H1 (cell line): ENCODE results near the gene NCAPG2. TPM values are rescaled to one million over a fixed set of nuclear protein-coding genes. Genes with fewer than 3 reads are reported as not detected.

Experiments used
- CTCF ChIA-PET: fragments of 300-600 bp; sonication (Branson Sonifier 250); formaldehyde crosslinking; loops from one replicate; lab custom pipeline; 2021; ENCODE audit not compliant: partially characterized antibody; lab: Charles Lee
- POLR2A ChIA-PET: fragments of 300-600 bp; sonication (Branson Sonifier 250); formaldehyde crosslinking; loops from one replicate; lab custom pipeline; 2021; ENCODE audit warnings: inconsistent platforms; ENCODE audit not compliant: partially characterized antibody; lab: Charles Lee
- DNase-seq, 2 experiments: peaks; one replicate each; pipeline versions ENCODE4 v3.0.0 to v3.0.0-alpha.2; 2010 to 2022; ENCODE audit warnings: low spot score in 2 of 2, low read depth in 1 of 2, mixed read lengths in 1 of 2
- FAIRE-seq: peaks from 2 replicates; lab custom pipeline; 2011; peaks lifted over from hg19 to GRCh38; lab: Jason Lieb, UNC
- H2AFZ ChIP-seq: 2 replicates; pipeline ENCODE4 v1.8.1; 2012; ENCODE audit warnings: low read length, inconsistent platforms
- H2AK5ac ChIP-seq: 2 replicates; pipeline ENCODE4 v1.6.1; 2013; ENCODE audit warnings: low read depth, low read length
- H2BK120ac ChIP-seq: replicated peaks from 2 replicates; pipeline ENCODE3; 2013; ENCODE audit warnings: low read depth, low read length, inconsistent platforms
- H2BK12ac ChIP-seq: 2 replicates; pipeline ENCODE4 v1.6.1; 2013; ENCODE audit warnings: low read depth, low read length
- H2BK15ac ChIP-seq: 2 replicates; pipeline ENCODE4 v1.6.1; 2013; ENCODE audit warnings: low read length
- H2BK20ac ChIP-seq: 2 replicates; pipeline ENCODE4 v1.6.1; 2013; ENCODE audit warnings: low read length
- H2BK5ac ChIP-seq: 2 replicates; pipeline ENCODE4 v1.6.1; 2013; ENCODE audit warnings: low read depth, low read length
- H3K14ac ChIP-seq: 2 replicates; pipeline ENCODE4 v1.6.1; 2013; ENCODE audit warnings: inconsistent platforms; ENCODE audit not compliant: insufficient read length
- H3K18ac ChIP-seq: 2 replicates; pipeline ENCODE4 v1.6.1; 2013; ENCODE audit warnings: low read length; ENCODE audit errors: extremely low read depth
- H3K23ac ChIP-seq: 2 replicates; pipeline ENCODE4 v1.6.1; 2013; ENCODE audit warnings: inconsistent platforms; ENCODE audit not compliant: insufficient read length
- H3K23me2 ChIP-seq: 2 replicates; pipeline ENCODE4 v1.6.1; 2013; ENCODE audit warnings: low read depth, low read length
- H3K27ac ChIP-seq: 2 replicates; pipeline ENCODE4 v1.6.1; 2011; ENCODE audit warnings: low read depth, low read length, inconsistent platforms
- H3K27me3 ChIP-seq, 4 experiments: replicated peaks in 1 of 4; 1 replicate in 1 of 4; 2 replicates in 3 of 4; pipeline versions ENCODE4 v1.6.1 to v1.8.1; 2011 to 2013; ENCODE audit warnings: low read length in 3 of 4, mild to moderate bottlenecking in 3 of 4, inconsistent platforms in 2 of 4, mixed read lengths in 2 of 4, moderate library complexity in 1 of 4; ENCODE audit not compliant: control insufficient read depth in 3 of 4, insufficient read depth in 3 of 4; ENCODE audit errors: extremely low read depth in 1 of 4
- H3K36me3 ChIP-seq, 4 experiments: 2 replicates each; pipeline versions ENCODE4 v1.6.1 to v1.8.1; 2011 to 2013; ENCODE audit warnings: mild to moderate bottlenecking in 4 of 4, low read length in 3 of 4, moderate library complexity in 2 of 4, control low read depth in 1 of 4, inconsistent platforms in 1 of 4; ENCODE audit not compliant: insufficient read depth in 4 of 4, control insufficient read depth in 2 of 4
- H3K4ac ChIP-seq: replicated peaks from 2 replicates; pipeline ENCODE3; 2013; ENCODE audit warnings: low read length, low read depth, mixed read lengths, inconsistent platforms; ENCODE audit not compliant: insufficient read length
- H3K4me1 ChIP-seq, 4 experiments: replicated peaks in 1 of 4; 1 replicate in 1 of 4; 2 replicates in 3 of 4; pipeline versions ENCODE4 v1.6.1 to v1.8.1; 2011 to 2013; ENCODE audit warnings: low read length in 3 of 4, inconsistent platforms in 2 of 4, mixed read lengths in 1 of 4; ENCODE audit not compliant: insufficient read depth in 4 of 4, control insufficient read depth in 3 of 4
- H3K4me2 ChIP-seq, 2 experiments: 2 replicates each; pipeline versions ENCODE4 v1.6.1 to v1.8.1; 2011 to 2013; ENCODE audit warnings: low read depth in 2 of 2, low read length in 2 of 2, control low read depth in 1 of 2, inconsistent platforms in 1 of 2, mild to moderate bottlenecking in 1 of 2; ENCODE audit not compliant: insufficient read depth in 1 of 2
- H3K4me3 ChIP-seq, 4 experiments: fragments of 200-600, 300-600 bp in 1 of 4; sonication (generic), shearing (Covaris generic), sonication (Bioruptor Twin) in 1 of 4; 2 replicates each; pipeline versions ENCODE4 v1.5.1 to v1.8.1; 2011 to 2016; ENCODE audit warnings: low read length in 4 of 4, low read depth in 3 of 4, control low read depth in 2 of 4, inconsistent platforms in 2 of 4, mild to moderate bottlenecking in 2 of 4, mixed read lengths in 1 of 4, moderate library complexity in 1 of 4; ENCODE audit not compliant: insufficient read depth in 2 of 4; ENCODE audit errors: extremely low read depth in 1 of 4
- H3K56ac ChIP-seq: replicated peaks from 2 replicates; pipeline ENCODE3; 2013; ENCODE audit warnings: low read depth, mild to moderate bottlenecking, mixed read lengths, low read length, inconsistent platforms; ENCODE audit not compliant: insufficient read length
- H3K79me1 ChIP-seq: 2 replicates; pipeline ENCODE4 v1.6.1; 2013; ENCODE audit warnings: low read depth, low read length, control low read depth
- H3K79me2 ChIP-seq, 2 experiments: 2 replicates each; pipeline versions ENCODE4 v1.6.1 to v1.8.1; 2012 to 2013; ENCODE audit warnings: low read length in 2 of 2, mild to moderate bottlenecking in 2 of 2, inconsistent platforms in 1 of 2; ENCODE audit not compliant: insufficient read depth in 2 of 2, control insufficient read depth in 1 of 2
- H3K9ac ChIP-seq, 4 experiments: replicated peaks in 1 of 4; 1 replicate in 1 of 4; 2 replicates in 3 of 4; pipeline versions ENCODE4 v1.6.1 to v1.8.1; 2011 to 2013; ENCODE audit warnings: low read depth in 3 of 4, low read length in 3 of 4, control low read depth in 2 of 4, mild to moderate bottlenecking in 2 of 4, moderate library complexity in 2 of 4, inconsistent platforms in 1 of 4; ENCODE audit errors: extremely low read depth in 1 of 4
- H3K9me3 ChIP-seq, 2 experiments: 2 replicates each; pipeline versions ENCODE4 v1.6.1 to v1.8.1; 2012 to 2013; ENCODE audit warnings: mild to moderate bottlenecking in 2 of 2, moderate library complexity in 2 of 2, control low read depth in 1 of 2, inconsistent platforms in 1 of 2, low read depth in 1 of 2, low read length in 1 of 2, mixed read lengths in 1 of 2; ENCODE audit not compliant: insufficient read depth in 2 of 2
- H4K20me1 ChIP-seq, 2 experiments: replicated peaks in 1 of 2; 2 replicates each; pipeline versions ENCODE3 to v1.8.1; 2011 to 2013; ENCODE audit warnings: inconsistent platforms in 2 of 2, low read length in 2 of 2, mild to moderate bottlenecking in 1 of 2; ENCODE audit not compliant: insufficient read depth in 2 of 2, control insufficient read depth in 1 of 2
- H4K5ac ChIP-seq: 2 replicates; pipeline ENCODE4 v1.6.1; 2013; ENCODE audit warnings: low read length, low read depth, mixed read lengths, inconsistent platforms; ENCODE audit not compliant: insufficient read length
- H4K8ac ChIP-seq: 2 replicates; pipeline ENCODE4 v1.8.0; 2013; ENCODE audit warnings: mild to moderate bottlenecking, moderate library complexity, low read length, inconsistent platforms; ENCODE audit not compliant: insufficient read depth; ENCODE audit errors: extremely low read depth
- H4K91ac ChIP-seq: replicated peaks from 2 replicates; pipeline ENCODE3; 2013; ENCODE audit warnings: low read length, mixed read lengths, inconsistent platforms; ENCODE audit not compliant: insufficient read length
- CBX5 ChIP-seq: fragments of 300-800, 300-1000 bp; sonication (generic); IDR thresholded peaks from 2 replicates; pipeline ENCODE4 v1.7.1; 2016; ENCODE audit warnings: antibody characterized with exemption, low read length, low read depth
- CBX8 ChIP-seq: fragments of 300-800, 300-1000 bp; sonication (generic); IDR thresholded peaks from 2 replicates; pipeline ENCODE4 v1.7.1; 2016; ENCODE audit warnings: low read depth, low read length, borderline replicate concordance
- CTCF ChIP-seq, 3 experiments: IDR thresholded peaks; 1 replicate in 2 of 3; 2 replicates in 1 of 3; pipeline versions ENCODE4 v1.5.1 to v1.6.1; 2011; ENCODE audit warnings: low read length in 3 of 3, mild to moderate bottlenecking in 3 of 3, inconsistent platforms in 2 of 3, low read depth in 1 of 3, moderate library complexity in 1 of 3; ENCODE audit not compliant: insufficient read depth in 1 of 3; ENCODE audit errors: control extremely low read depth in 1 of 3
- EGR1 ChIP-seq: IDR thresholded peaks from 2 replicates; pipeline ENCODE4 v1.6.1; 2011; ENCODE audit warnings: low read depth, low read length, borderline replicate concordance
- HDAC2 ChIP-seq, 2 experiments: fragments of 300-600 bp in 1 of 2; sonication (generic) in 1 of 2; IDR thresholded peaks; 2 replicates each; pipeline ENCODE4 v1.6.1; 2011 to 2012; ENCODE audit warnings: low read depth in 2 of 2, low read length in 2 of 2, mild to moderate bottlenecking in 2 of 2, moderate library complexity in 2 of 2, borderline replicate concordance in 1 of 2, inconsistent platforms in 1 of 2
- KDM1A ChIP-seq: fragments of 200-600, 300-600 bp; sonication (generic); IDR thresholded peaks from 2 replicates; pipeline ENCODE4 v1.7.1; 2016; ENCODE audit warnings: mild to moderate bottlenecking, low read length, borderline replicate concordance
- SIRT6 ChIP-seq: IDR thresholded peaks from one replicate; pipeline ENCODE4 v1.7.1; 2012; ENCODE audit warnings: low read length, inconsistent platforms
- WGBS, 2 experiments: shearing (Covaris generic) in 1 of 2; methylation state at CpG; one replicate each; pipeline versions ENCODE4 v1.1.6 to v1.1.7; 2013 to 2015; ENCODE audit warnings: low lambda C conversion rate in 2 of 2, mixed read lengths in 2 of 2, inconsistent platforms in 1 of 2, low coverage in 1 of 2, missing lambda C conversion rate in 1 of 2; ENCODE audit not compliant: insufficient replicate concordance in 2 of 2, insufficient coverage in 1 of 2, insufficient read length in 1 of 2; ENCODE audit errors: extremely low coverage in 1 of 2, missing lambda C conversion rate in 1 of 2; 5-methylcytosine and 5-hydroxymethylcytosine counted together
- polyA plus RNA-seq, 7 experiments: library from polyadenylated mRNA; depleted of rRNA in 3 of 7; stranded (reverse) in 5 of 7; unstranded in 2 of 7; fragments of >200 nt in 5 of 7; fragments of 200-250 nt in 2 of 7; gene quantifications; 1 replicate in 5 of 7; 2 replicates in 1 of 7; 4 replicates in 1 of 7; pipeline versions ENCODE4 v1.2.1 to v1.2.3, GENCODE V29; 2011 to 2013; ENCODE audit warnings: missing spikeins in 2 of 7, mixed read lengths in 2 of 7
- total RNA-seq: library from RNA; stranded (reverse); fragmentation: NEBNext Ultra II Directional; extraction: Animal tissue kit (Norgen Biotek cat#: 25700); gene quantifications from 2 replicates; pipeline ENCODE4 v1.2.1, GENCODE V29; 2021

Gene NCAPG2
- total and polyA plus RNA-seq, 2 of the 8 experiments (the other 6 are each of a cell fraction or from before 2014, with no cell fraction given), result 49.9 to 119 TPM

- 0 out of 7 replicates have a peak overlapping the region, but pooled peaks of 1 of the 4 experiments have one; percentile 3 for H3K9ac ChIP-seq
- peak in 1 of 2 experiments; percentile 42 for DNase-seq
- no peak overlapping the region for H2AK5ac ChIP-seq
- H2AFZ ChIP-seq, result no peak overlapping the region
- H4K20me1 ChIP-seq, result no peaks in the 10 kb centered on the region
- no peak overlapping the region for H2BK15ac ChIP-seq
- H3K23ac ChIP-seq, result no peak overlapping the region
- H3K4me2 ChIP-seq, result no peak overlapping the region
- H2BK5ac ChIP-seq, result no peak overlapping the region
- no peak overlapping the region for H3K14ac ChIP-seq
- no peak overlapping the region for H2BK12ac ChIP-seq
- H3K27ac ChIP-seq, result no peak overlapping the region
- no peak overlapping the region for H3K4me3 ChIP-seq
- no peak overlapping the region for H4K5ac ChIP-seq
- no peak overlapping the region for H3K4ac ChIP-seq
- POLR2A ChIA-PET, result interaction anchor here (0.9 kb wide), 1 partner anchor 140 kb away, joined by 3 read pairs; no protein-coding TSS in a partner anchor
- H3K9me3 ChIP-seq, result no peaks in the 10 kb centered on the region
- H3K56ac ChIP-seq, result no peak overlapping the region
- H3K79me1 ChIP-seq, result no peaks in the 10 kb centered on the region
- no peak overlapping the region for H3K18ac ChIP-seq
- TF ChIP-seq CTCF (IDR thresholded peaks at IDR 0.05; ENCODE audit: control extremely low read depth in 1 of 3, insufficient read depth in 1 of 3, low read depth in 1 of 3, low read length in 3 of 3), result no peak
- TF ChIP-seq HDAC2 (IDR thresholded peaks at IDR 0.05; ENCODE audit: borderline replicate concordance in 1 of 2, low read depth in 2 of 2, low read length in 2 of 2), result no peak
- TF ChIP-seq CBX8, result no peak
- no peak for TF ChIP-seq KDM1A
- no peak for TF ChIP-seq CBX5
- TF ChIP-seq SIRT6, result no peak
- TF ChIP-seq EGR1, result no peak
- TF ChIP-seq, all 59 proteins: peak for 0
- Histone ChIP-seq H2BK120ac (no peak overlapping the region), H4K91ac (no peak overlapping the region), H2BK20ac (no peak overlapping the region), H3K79me2 (no peaks in the 10 kb centered on the region; a peak in 1 of 4 replicates), H3K36me3 (no peaks in the 10 kb centered on the region), H3K4me1 (peaks cover 0 to 1% (median 0%) of the 10 kb centered on the region in 4 experiments; a peak in 1 of 7 replicates), H3K23me2 (no peaks in the 10 kb centered on the region), H4K8ac (0 out of 2 replicates have a peak overlapping the region, but pooled peaks have one; percentile 35), H3K27me3 (no peaks in the 10 kb centered on the region; a peak in 1 of 7 replicates)
- WGBS, 2 experiments, result 89% methylated on average over 12 of the region's 12 CpGs; no CpG with 5 or more reads in 1 of the 2 experiments
- FAIRE-seq, result no peak
- CTCF ChIA-PET, result interaction anchor here (3.0 kb wide), 1 partner anchor 10 kb away, joined by 18 read pairs; no protein-coding TSS in a partner anchor
These were observed 19.2 kb upstream of the NCAPG2 start for GRCh38 chr7:158723714-158724385.
